Activated T-helper 1 cell treated with Interleukin-2 at 50 U/mL for 16 hours (primary cell): ENCODE results near the gene CDH22.

Experiments used
- DNase-seq: peaks from one replicate; pipeline ENCODE4 v3.0.0-alpha.2; 2020; ENCODE audit warnings: low read depth

Gene CDH22, protein sequence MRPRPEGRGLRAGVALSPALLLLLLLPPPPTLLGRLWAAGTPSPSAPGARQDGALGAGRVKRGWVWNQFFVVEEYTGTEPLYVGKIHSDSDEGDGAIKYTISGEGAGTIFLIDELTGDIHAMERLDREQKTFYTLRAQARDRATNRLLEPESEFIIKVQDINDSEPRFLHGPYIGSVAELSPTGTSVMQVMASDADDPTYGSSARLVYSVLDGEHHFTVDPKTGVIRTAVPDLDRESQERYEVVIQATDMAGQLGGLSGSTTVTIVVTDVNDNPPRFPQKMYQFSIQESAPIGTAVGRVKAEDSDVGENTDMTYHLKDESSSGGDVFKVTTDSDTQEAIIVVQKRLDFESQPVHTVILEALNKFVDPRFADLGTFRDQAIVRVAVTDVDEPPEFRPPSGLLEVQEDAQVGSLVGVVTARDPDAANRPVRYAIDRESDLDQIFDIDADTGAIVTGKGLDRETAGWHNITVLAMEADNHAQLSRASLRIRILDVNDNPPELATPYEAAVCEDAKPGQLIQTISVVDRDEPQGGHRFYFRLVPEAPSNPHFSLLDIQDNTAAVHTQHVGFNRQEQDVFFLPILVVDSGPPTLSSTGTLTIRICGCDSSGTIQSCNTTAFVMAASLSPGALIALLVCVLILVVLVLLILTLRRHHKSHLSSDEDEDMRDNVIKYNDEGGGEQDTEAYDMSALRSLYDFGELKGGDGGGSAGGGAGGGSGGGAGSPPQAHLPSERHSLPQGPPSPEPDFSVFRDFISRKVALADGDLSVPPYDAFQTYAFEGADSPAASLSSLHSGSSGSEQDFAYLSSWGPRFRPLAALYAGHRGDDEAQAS

DNA sequence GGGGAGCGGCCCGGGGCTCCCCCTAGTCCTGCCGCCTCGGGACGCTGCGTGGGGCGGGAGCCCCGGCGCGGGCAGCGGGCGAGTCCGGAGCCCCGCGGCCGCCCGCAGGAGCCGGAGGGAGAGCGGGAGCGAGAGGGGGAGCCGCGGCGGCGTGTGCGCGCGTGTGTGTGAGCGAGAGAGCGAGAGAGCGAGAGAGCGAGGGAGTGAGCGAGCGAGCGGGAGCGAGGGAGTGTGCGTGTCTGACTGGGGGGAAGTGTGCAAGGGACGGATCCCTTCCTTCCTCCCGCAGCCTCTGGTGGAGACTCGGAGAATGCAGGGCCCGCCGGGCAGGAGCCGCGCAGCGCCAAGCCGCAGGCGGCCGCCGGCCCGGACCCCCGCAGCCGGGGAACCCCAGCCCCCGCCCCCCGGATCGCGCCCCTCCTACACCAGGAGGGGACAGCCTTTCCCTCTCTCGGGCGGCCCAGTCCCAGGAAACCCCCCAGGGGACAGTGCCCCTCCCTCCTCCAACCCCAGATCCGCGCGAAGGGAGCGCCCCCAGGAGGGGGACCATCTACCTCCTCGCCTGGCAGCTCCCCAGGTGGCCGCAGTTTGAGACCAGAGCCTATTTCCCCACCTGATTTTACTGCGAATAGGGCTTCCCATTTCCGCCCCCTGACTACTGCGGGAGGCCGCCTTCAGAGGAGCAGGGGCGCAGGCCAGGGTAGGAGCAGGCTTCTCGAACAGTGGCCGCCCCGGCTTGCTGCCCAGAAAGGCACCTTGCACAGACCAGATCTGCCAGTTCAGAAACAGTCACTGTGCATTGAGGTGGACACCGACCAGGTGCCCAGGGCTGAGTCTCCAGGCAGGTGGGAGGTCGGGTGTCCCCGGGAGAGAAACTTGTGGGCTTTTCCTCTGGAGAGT, at the start of gene CDH22:
TSS of gene CDH22 (minus strand) at position 241 of the 900 bp plus-strand sequence. CDS start 57,204 bp downstream, outside the sequence.
- no peak for DNase-seq

DNA sequence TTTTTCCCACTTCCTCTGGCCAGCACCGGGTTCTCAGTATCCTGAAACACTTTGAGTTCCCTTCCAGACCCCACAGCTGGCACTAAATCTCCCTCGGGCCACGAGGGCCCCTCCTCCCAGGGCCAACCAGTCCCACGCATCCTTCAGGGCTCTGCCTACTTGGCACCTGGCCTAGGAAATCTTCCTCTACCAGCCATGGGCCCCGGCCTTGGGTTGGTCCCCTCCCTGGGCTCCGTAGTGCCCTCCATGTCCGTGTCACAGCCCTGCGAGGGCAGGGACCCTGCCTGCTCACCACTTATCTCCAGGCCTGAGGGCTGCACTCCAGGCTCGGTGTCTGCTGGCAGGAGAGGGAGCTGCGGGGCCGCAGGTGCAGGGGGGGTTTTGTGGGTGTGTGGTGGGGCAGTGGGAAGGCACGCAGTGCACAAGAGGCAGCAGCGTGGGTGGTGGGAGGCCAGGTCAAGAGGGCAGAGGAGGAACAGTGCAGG, 48.8 kb upstream of the CDH22 start:
- DNase-seq = no peak

DNA sequence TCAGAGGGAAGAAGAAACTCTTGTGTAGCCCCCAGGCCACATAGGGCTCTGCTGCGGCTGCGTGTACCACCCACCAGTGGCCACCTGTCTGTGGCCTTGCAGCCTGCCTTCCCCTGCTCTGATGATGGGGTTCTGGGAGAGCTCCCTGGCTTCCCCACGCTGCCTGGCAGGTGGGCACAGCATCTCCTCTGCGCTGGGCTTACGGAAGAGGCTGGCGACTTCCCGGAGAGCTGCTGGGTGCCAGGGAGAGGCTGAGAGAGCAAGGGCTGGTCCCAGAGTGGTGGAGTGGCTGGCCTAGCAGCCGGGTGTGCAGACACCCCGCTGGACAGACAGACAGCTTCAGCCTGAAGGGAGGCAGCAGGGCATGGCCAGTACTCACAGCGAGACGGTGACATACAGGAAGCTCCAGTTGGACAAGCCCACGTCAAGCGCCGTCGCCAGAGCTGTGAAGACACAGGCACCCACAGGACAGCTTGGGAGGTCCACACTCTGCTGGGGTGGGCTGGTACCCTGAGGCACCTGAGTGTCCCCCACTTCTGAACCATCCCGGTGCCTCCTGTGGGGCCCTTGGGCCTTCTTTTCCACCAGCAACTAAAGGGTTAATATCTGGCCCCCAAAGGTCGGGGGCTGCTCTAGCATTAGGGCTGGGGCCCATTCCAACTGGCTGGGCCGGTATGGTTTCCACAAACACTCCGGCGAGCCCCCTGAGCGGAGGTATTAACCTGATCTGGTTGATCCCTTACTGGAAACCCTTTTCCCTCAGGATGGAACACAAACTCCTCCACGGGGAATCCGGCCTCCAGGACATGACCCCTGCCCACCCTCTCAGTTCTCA, 48.1 kb upstream of the CDH22 start:
- no peak for DNase-seq

DNA sequence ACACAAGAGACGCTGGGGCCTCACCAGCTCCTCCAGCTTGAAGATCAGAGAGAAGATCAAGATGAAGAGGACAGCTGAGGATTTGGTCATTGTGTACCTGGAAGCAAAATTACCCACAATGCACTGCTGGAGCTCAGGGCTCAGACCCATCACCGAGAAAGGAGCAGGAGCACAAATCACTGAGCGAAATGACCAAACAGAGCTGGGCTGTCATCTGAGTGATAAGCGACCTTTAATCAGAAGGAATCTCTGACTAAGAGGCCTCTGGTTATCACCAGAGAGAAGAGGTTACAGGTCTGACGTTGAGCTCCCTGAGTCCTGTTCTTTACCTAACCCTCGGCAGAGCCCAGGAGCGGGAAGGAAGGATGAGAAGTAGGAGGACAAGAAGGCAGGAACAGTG, 47.5 kb upstream of the CDH22 start:
- no peak for DNase-seq

DNA sequence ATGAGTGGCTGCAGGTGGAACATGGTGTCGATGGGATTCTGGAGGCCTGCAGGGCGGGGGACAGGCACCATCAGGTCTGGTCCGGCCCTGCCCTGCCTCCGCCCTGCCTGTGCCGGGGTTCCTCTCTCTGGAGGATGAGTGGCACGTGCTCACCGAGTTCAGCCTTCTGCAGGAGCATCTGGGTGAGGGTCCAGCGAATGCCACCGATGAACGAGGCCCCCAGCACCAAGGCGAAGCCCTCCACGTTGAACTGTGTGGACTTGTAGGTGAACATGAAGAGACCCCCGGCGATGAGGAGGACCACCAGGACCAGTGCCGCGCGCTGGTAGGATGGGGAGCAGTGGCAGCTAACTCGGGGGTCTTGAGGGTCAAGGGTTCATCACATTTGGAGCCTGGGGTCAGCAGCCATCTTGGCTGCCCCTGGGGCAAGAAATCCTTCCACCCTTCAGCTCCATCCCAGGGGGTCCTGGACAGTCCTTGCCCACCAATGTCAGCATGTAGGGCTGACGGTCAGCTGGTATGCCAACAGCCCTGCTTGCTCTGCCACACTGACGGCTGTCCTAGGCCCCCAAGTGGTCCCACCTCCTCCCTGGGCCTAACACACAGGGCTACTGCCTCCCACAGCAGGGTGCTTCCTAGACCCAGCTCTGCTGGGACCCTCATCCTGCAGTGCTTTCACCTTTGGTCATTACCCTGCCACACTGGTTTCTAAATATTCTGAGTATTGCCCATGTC, 46.8 kb upstream of the CDH22 start:
- no peak for DNase-seq

DNA sequence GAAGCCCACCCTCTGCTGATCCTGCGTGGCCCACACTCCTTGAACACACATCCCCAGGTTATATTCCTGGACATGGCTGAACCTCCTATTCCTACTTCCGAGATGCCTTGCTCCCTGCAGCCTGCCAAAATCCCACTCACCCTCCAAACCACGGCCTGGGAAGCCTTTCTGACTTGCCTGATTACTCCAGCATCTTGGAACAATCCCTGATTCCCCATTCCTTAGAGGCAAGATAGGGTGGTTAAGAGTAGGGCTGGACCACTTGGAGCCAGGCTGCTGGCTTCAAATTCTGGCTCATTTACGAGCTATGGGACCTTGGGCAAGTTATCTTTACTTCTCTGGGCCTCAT, 45.9 kb upstream of the CDH22 start:
- DNase-seq = no peak

DNA sequence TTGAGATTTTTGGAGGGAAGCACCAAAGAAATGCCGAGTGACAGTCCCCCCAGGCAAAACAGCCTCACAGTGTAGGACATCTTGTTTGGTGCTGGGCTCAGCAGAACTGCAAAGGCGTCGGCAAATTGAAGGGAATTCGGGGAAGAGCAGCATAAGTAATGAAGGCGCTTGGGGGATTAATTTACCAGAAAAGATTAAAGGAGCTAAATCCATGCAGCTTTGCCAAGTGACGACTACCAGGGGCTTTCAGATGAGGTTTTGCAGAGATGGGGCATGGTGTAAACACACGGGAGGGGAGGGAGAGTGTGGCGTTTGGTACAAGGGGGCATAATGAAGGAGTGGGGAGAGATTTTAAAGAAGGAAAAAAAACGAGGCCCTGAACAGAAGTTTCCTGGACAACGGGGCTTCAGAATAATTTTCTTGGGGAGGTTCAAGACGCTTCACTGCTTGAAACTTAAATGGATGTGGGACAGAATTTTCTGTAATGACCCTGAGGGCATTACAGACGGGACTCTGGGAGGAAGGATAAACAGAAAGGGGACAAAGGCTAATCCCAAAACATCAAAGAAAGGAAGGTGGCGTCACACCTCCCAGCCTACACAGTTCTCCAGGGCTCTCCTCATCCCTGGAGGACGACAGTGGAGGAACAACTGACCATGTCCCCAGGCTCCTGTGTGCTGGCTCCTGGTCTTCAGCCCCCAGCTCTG, 45.4 kb upstream of the CDH22 start:
- DNase-seq = no peak

DNA sequence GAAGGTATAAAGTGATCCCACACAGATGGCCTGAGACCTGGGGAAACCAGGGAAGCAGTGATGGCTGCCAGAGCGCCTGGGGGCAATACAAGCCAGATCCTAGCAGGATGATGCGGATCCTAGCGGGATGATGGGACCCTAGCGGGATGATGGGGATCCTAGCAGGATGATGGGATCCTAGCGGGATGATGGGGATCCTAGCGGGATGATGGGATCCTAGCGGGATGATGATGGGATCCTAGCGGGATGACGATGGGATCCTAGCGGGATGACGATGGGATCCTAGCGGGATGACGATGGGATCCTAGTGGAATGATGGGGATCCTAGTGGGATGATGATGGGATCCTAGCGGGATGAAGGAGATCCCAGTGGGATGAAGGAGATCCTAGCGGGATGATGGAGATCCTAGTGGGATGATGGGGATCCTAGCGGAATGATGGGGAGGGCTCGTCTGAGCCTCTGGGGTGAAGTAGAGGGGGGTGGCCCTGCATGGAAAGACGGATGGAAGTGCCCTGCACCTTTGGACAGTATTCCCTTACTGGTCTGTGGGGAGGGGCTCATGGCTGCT, 44.2 kb upstream of the CDH22 start:
- no peak for DNase-seq

DNA sequence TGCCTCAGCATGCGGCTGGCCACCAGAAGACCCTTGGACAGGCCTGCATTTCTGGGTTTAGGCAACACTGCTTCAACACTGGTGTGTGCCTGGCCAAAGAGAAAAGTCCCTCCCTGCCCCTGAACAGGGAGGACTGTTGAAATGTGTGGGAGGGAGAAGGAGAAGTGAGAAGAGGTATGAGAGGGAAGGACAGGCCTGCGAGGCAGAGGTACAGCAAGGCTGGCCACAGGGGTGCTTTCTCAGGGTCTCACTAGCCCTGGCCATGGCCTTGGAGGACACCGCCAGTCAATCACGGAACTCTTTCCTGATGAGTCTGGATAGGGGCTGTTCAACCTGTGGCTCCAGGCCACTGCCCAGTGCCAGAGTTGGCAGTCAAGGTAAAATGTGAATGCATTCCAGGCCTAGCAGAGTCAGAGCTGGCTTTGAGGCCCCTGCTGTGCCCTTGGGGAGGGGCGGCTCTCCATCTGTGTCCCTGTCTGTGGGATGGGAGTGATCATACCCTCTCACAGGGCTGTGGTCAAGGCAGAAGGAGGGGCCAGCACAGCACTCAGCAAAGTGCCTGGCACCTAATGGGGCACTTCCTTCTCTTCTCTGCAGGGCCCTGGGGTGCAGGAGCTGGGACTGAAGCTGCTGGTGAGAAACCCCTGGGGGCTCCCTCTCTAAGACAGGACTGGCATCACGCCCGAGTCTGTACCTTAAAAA, 43.2 kb upstream of the CDH22 start:
- DNase-seq = no peak

DNA sequence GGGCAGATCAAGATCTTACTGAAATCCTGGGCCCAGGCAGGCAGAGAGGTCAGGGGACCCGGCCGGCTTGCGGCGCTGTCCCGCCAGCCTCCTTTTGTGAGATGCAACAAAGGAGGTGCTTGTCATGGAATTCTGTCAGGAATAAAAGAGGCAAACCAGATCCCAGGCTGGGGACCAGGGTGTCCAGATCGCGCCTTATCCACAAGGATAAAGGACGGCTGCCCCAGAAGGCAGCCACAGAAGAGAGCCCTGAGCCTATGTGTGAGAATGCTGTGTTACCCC, 42.6 kb upstream of the CDH22 start:
- DNase-seq = no peak

DNA sequence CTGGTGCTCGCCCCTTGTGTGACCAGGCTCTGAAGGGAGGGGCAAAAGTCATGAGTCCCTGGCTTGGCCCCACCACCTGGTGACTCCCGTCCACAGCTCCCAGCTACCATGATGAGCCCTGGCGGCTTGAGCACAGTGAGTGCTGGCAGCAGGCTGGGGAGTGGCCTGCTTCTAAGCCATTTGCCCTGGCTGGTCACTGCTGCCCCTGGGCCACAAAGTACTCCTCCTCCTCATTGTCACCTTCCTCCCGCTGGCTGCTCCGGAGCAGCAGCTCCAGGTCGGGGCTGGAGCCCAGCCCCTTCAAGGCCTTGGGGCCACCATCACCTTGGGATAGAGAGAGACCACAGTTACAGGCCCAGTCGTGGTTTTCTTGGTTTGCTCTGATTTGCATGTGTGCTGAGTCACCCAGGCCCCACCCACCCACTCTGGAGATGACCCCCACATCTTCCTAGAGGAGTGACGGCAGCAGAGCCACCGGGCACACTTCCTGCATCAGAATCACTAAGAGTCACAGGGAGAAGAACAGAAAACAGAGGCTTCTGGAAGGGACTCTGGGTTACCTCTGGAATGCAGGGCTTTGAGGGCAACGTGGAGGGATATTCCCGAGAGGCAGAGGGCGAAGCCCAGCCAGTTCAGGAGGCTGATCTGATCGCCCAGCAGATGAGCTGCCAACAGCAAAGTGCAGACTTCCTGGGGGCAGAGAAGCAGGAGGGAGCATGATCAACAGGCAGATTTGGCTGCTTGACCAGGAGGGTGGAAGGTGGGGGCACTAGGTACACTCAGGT, 42.1 kb upstream of the CDH22 start:
- DNase-seq = no peak

DNA sequence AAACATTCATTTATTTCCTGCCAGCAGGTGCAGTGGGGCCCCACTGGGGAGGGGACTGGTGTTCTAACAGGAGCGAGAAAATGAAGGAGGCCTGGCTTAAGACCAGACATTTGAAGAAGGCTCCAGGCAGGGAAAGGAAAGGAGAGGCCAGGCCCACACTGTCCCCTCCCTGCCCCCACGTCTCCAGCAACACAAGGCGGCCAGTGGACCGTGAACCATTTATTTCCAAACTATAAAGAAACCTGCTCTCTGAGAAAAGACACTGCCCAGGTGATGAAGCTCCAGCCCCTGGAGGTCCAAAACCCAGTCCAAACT, 41.4 kb upstream of the CDH22 start:
- no peak for DNase-seq

DNA sequence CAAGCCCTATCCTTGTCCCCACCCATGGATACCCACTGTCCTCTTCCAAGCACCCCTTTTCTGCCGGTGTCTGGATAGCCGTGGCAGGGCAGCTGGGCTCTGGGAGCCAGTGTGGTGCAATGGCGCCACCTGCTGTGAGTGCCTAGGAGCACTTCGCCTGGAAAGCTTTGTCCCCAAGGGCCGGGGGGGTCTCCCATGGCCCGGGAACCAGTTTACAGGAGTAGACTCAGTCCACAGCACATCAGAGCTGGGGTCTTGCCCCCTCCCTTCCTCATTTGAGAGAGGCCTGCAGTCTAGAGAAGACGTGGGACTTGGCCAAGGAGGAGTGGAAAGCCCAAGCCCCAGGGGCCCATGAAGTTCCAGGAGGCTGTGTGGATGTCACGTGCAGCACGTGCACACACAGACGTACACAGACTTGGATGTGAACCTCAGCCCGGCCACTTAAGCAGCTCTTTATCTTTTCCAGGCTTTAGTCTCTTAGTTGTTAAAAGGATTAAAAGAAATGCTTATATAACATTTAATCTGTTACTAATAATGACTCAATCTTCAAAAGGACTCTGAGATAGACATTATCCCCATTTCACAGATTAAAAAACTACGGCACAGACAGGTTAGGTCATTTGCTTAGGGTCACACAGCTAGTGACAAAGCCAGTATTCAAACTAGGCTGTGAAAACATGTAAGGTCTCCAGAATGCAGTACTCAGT, 40.9 kb upstream of the CDH22 start:
- peak; percentile 22 for DNase-seq

DNA sequence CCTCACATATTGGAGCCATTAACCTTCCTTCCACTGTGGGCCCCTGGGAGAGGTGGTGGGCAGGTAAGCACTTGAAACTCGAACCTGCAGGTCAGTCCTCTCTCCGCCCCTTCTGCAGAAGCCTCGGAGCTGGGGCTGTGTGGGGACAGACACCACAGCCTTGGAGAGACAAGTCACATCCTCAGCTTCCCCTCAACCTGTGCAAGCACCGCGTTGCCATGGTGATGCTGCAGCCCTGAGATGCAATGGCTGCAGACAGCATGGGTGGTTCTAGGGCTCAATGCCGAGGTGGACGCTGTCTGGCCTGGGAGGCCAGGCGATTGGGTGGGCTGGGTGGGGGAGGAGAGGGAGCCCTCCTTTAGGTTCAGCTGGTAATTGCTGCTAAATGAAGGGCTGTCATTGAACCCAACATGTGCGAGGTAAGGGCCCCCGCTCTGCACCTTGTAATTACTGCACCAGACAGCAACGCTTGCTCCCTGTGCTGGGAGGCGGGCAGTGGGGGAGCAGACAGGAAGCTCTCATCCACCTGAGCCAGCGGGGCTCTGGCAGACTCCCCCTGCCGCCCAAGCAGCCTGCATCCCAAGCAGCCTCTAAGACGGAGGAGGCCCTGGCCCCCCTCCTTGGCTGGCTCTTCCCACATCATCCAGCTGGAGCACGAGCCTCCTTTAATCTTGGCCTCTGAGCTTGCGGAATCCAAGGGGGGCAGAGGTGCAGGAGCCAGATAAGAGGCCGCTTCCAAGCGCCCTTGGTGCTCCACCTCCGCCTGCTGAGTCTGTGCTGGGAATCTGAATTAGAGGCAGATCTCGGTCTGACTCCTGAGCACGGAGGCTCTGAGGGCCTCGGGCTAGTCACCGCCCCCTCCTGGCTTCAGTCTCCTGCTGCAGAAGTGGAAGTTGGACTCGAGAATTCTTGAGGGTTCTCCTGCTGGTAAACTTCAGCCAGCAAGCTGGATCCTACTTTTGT, 39.8 kb upstream of the CDH22 start:
- DNase-seq = no peak

DNA sequence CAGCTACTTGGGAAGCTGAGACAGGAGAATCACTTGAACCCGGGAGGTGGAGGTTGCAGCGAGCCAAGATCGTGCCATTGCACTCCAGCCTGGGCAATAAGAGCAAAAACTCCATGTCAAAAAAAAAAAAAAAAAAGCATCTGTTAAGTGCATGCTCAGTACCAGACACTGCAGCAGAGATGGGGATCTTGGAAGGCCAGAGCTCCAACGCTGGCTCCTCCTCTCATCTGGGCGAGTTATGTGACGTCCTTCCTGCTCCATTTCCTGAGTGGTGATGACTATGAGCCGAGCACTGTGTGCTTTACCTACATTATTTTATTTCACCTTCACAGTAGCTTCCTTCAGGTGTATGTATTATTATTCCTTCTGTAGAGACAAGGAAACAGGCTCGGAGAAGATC, 38.5 kb upstream of the CDH22 start:
- no peak for DNase-seq

DNA sequence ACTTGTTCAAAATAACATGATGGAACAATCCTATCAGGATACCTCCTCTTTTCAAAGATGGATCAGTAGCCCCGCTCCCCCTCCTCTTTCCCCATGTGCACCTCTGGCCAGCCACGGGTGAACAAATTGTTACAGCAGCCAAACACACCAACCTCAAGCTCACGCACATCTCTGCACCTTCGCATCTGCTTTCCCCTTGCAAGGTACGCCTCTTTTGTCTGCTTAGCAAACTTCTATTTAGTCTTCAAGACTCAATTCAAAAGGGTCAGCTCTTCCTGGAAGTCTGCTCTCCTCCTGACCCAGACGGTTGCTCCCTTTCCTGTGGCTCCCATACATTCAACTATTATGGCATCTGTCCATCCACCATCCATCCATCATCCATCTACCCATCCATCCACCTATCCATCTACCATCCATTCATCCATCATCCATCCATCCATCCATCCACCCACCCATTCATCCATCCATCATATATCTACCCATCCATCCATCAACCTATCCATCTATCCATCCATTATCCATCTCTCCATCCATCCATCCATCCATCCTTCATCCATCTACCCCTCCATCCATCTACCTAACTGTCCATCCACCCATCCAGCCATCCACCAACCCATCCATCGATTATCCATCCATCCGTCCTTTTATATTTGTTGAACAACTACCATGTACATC, 36.3 kb upstream of the CDH22 start:
- DNase-seq = no peak
